Naive thymus-derived CD4-positive, alpha-beta T cell (primary cell): ENCODE data around the gene MPI. TPM values are rescaled to one million over a fixed set of nuclear protein-coding genes. Genes with fewer than 3 reads are reported as not detected.
"Not testable (repeated sequence)": the region's sequence is repeated elsewhere in the genome, so short reads cannot be mapped to it uniquely, and the experiment has no call there.

Source experiments
- ATAC-seq: fragments of 150-1000 bp; cut with Tn5 transposase; 2 replicates; pipeline ENCODE4 v1.10.0; 2021; ENCODE audit warnings: mild to moderate bottlenecking, moderate library complexity
- CTCF ChIA-PET: fragments of 350-600 bp; sonication (Branson Sonifier 250); formaldehyde crosslinking; loops from one replicate; lab custom pipeline; 2021; ENCODE audit warnings: antibody characterized with exemption; lab: Charles Lee
- POLR2A ChIA-PET: fragments of 350-600 bp; sonication (Branson Sonifier 250); formaldehyde crosslinking; loops from one replicate; lab custom pipeline; 2021; ENCODE audit warnings: antibody characterized with exemption, inconsistent platforms; lab: Charles Lee
- DNase-seq, 9 donors: peaks; one replicate each; pipeline versions ENCODE4 v3.0.0 to v3.0.0-alpha.2; 2020 to 2022; ENCODE audit warnings: mixed read lengths in 1 of 9
- H3K27ac ChIP-seq: one replicate; pipeline ENCODE4 v1.7.0; 2013; ENCODE audit warnings: mild to moderate bottlenecking, low read depth, low read length, moderate library complexity
- H3K27me3 ChIP-seq, 2 donors: one replicate each; pipeline ENCODE4 v1.7.0; 2013; ENCODE audit warnings: low read length in 2 of 2, mild to moderate bottlenecking in 2 of 2, moderate library complexity in 2 of 2; ENCODE audit not compliant: control insufficient read depth in 2 of 2, insufficient read depth in 2 of 2
- H3K36me3 ChIP-seq, 3 experiments: 1 replicate in 2 of 3; 2 replicates in 1 of 3; pipeline ENCODE4 v1.7.0; 2013; ENCODE audit warnings: low read length in 3 of 3, mild to moderate bottlenecking in 3 of 3, moderate library complexity in 1 of 3; ENCODE audit not compliant: insufficient read depth in 3 of 3, control insufficient read depth in 2 of 3
- H3K4me1 ChIP-seq, 2 donors: one replicate each; pipeline ENCODE4 v1.7.0; 2013; ENCODE audit warnings: low read length in 2 of 2, mild to moderate bottlenecking in 2 of 2, moderate library complexity in 1 of 2; ENCODE audit not compliant: control insufficient read depth in 2 of 2, insufficient read depth in 2 of 2
- H3K4me3 ChIP-seq: 2 replicates; pipeline ENCODE4 v1.7.0; 2013; ENCODE audit warnings: mild to moderate bottlenecking, low read length
- H3K9me3 ChIP-seq, 3 experiments: 1 replicate in 2 of 3; 2 replicates in 1 of 3; pipeline ENCODE4 v1.7.0; 2013; ENCODE audit warnings: low read length in 3 of 3; ENCODE audit not compliant: control insufficient read depth in 2 of 3
- H3K27ac Mint-ChIP-seq, 9 donors: one replicate each; pipeline ENCODE4 v1.8.0; 2020 to 2022; ENCODE audit warnings: mixed read lengths in 9 of 9, mild to moderate bottlenecking in 8 of 9, moderate library complexity in 5 of 9, inconsistent platforms in 2 of 9
- H3K27me3 Mint-ChIP-seq, 5 donors: one replicate each; pipeline ENCODE4 v1.8.0; 2021 to 2022; ENCODE audit warnings: mixed read lengths in 5 of 5, mild to moderate bottlenecking in 1 of 5
- H3K36me3 Mint-ChIP-seq, 5 donors: one replicate each; pipeline ENCODE4 v1.8.0; 2020 to 2022; ENCODE audit warnings: mixed read lengths in 5 of 5, mild to moderate bottlenecking in 3 of 5, inconsistent platforms in 1 of 5
- H3K4me1 Mint-ChIP-seq, 7 donors: one replicate each; pipeline ENCODE4 v1.8.0; 2020 to 2022; ENCODE audit warnings: mixed read lengths in 7 of 7, mild to moderate bottlenecking in 3 of 7, inconsistent platforms in 1 of 7
- H3K4me3 Mint-ChIP-seq, 10 donors: one replicate each; pipeline ENCODE4 v1.8.0; 2020 to 2022; ENCODE audit warnings: mild to moderate bottlenecking in 10 of 10, mixed read lengths in 10 of 10, moderate library complexity in 6 of 10, inconsistent platforms in 2 of 10
- H3K9me3 Mint-ChIP-seq, 11 donors: one replicate each; pipeline ENCODE4 v1.8.0; 2020 to 2022; ENCODE audit warnings: mixed read lengths in 11 of 11, mild to moderate bottlenecking in 4 of 11, inconsistent platforms in 1 of 11, moderate library complexity in 1 of 11
- intact Hi-C, 2 donors: fragments of 100-400 bp; cut with micrococcal nuclease; formaldehyde crosslinking; loops; one replicate each; pipeline ENCODE4 v1.15.1; 2023
- polyA plus RNA-seq, 2 donors: library from polyadenylated mRNA; unstranded; fragments of 300-500 nt; fragmentation: Illumina TruSeq; gene quantifications; one replicate each; pipeline ENCODE4 v1.2.3, GENCODE V29; 2021
- total RNA-seq, 6 experiments: library from RNA in 5 of 6; stranded (reverse) in 5 of 6; gene quantifications; 1 replicate in 5 of 6; 2 replicates in 1 of 6; pipeline ENCODE4 v1.2.3 and lab custom pipeline; 2021 to 2026

Gene MPI
- total and polyA plus RNA-seq, 7 experiments from 2014 or later: 34.0 to 98.3 (median 89.9) TPM

GRCh38 chr15:74907163-74907870 is 17.5 kb downstream of the MPI start:
- Histone ChIP-seq H3K4me1 (peaks cover 13 to 16% of the 10 kb centered on the region in 2 donors), H3K27me3 (no peaks in the 10 kb centered on the region), H3K27ac (peak overlapping the region; percentile 85), H3K36me3 (peaks cover 0 to 29% (median 0%) of the 10 kb centered on the region in 3 experiments), H3K9me3 (no peaks in the 10 kb centered on the region), H3K4me3 (peak overlapping the region; percentile 72)
- H3K27ac Mint-ChIP-seq: peak overlapping the region; percentile 90 to 98 (median 95)
- intact Hi-C loops: loop anchor here in 1 of 2 donors (2.0 to 5.0 kb wide), 2 partner anchors 43 to 130 kb away; no protein-coding TSS in a partner anchor
- no peaks in the 10 kb centered on the region for H3K9me3 Mint-ChIP-seq
- peaks cover 0 to 12% (median 5%) of the 10 kb centered on the region in 5 donors for H3K36me3 Mint-ChIP-seq
- ChIA-PET CTCF (interaction anchor here (0.7 to 1.7 kb wide), 6 partner anchors 13 to 275 kb away, joined by 3 to 11 read pairs (median 4); no protein-coding TSS in a partner anchor), POLR2A (interaction anchor here (0.6 to 2.9 kb wide), 16 partner anchors 10 to 127 kb away, joined by 3 to 24 read pairs (median 6); partner anchors contain the start of genes COX5A, MPI and ULK3)
- H3K4me3 Mint-ChIP-seq: peak overlapping the region; percentile 93 to 99 (median 98)
- DNase-seq (no peak), ATAC-seq (no peak)
- H3K27me3 Mint-ChIP-seq: no peaks in the 10 kb centered on the region
- peaks cover 22 to 47% (median 35%) of the 10 kb centered on the region in 7 donors for H3K4me1 Mint-ChIP-seq

- POLR2A ChIA-PET: interaction anchor here (1.0 to 2.5 kb wide), 5 partner anchors 9 to 17 kb away, joined by 4 to 9 read pairs (median 7); no protein-coding TSS in a partner anchor
- peaks cover 13 to 16% of the 10 kb centered on the region in 2 donors for H3K4me1 ChIP-seq
- Mint-ChIP-seq H3K9me3 (no peaks in the 10 kb centered on the region), H3K4me3 (peak overlapping the region in 2 of 10 donors; percentile 20 to 34), H3K4me1 (peaks cover 21 to 41% (median 31%) of the 10 kb centered on the region in 7 donors), H3K36me3 (peaks cover 0 to 10% (median 4%) of the 10 kb centered on the region in 5 donors), H3K27ac (peak overlapping the region in 4 of 9 donors; percentile 4 to 67 (median 15)), H3K27me3 (no peaks in the 10 kb centered on the region)
- ATAC-seq (no peak), DNase-seq (no peak)
- CTCF ChIA-PET: interaction anchor here (1.1 kb wide), 1 partner anchor 60 kb away, joined by 3 read pairs; no protein-coding TSS in a partner anchor
- H3K27ac ChIP-seq: no peak overlapping the region
- H3K27me3 ChIP-seq: no peaks in the 10 kb centered on the region
- peaks cover 0 to 23% (median 0%) of the 10 kb centered on the region in 3 experiments for H3K36me3 ChIP-seq
- intact Hi-C loops: loop anchor here in 1 of 2 donors (5.0 kb wide), 1 partner anchor 131 kb away; no protein-coding TSS in a partner anchor
- no peaks in the 10 kb centered on the region for H3K9me3 ChIP-seq
- no peak overlapping the region for H3K4me3 ChIP-seq
Measured at GRCh38 chr15:74908635-74909034, 18.8 kb downstream of the MPI start.

- Histone ChIP-seq H3K4me3 (no peak overlapping the region), H3K27ac (no peak overlapping the region), H3K36me3 (peaks cover 0 to 23% (median 0%) of the 10 kb centered on the region in 3 experiments), H3K9me3 (no peaks in the 10 kb centered on the region), H3K27me3 (no peaks in the 10 kb centered on the region), H3K4me1 (no peaks in the 10 kb centered on the region)
- peak overlapping the region in 1 of 9 donors; percentile 31 for H3K27ac Mint-ChIP-seq
- intact Hi-C loops: no loop called here
- ATAC-seq (no peak), DNase-seq (no peak)
- no peaks in the 10 kb centered on the region for H3K9me3 Mint-ChIP-seq
- no peak overlapping the region for H3K4me3 Mint-ChIP-seq
- POLR2A ChIA-PET: interaction anchor here (0.6 to 1.0 kb wide), 3 partner anchors 8 to 67 kb away, joined by 3 to 4 read pairs (median 3); no protein-coding TSS in a partner anchor
- CTCF ChIA-PET: interaction anchor here (1.4 to 2.6 kb wide), 2 partner anchors 10 to 11 kb away, joined by 3 to 10 read pairs; no protein-coding TSS in a partner anchor
- no peaks in the 10 kb centered on the region for H3K27me3 Mint-ChIP-seq
- peaks cover 0 to 6% (median 0%) of the 10 kb centered on the region in 7 donors for H3K4me1 Mint-ChIP-seq
- H3K36me3 Mint-ChIP-seq: peaks cover 0 to 12% (median 6%) of the 10 kb centered on the region in 5 donors
Measured at GRCh38 chr15:74913041-74913440, 23.2 kb downstream of the MPI start.

GRCh38 chr15:74913799-74914198 is 24.0 kb downstream of the MPI start:
- H3K9me3 ChIP-seq, H3K27me3 Mint-ChIP-seq, H3K4me3 ChIP-seq, H3K4me1 ChIP-seq, intact Hi-C loops, H3K9me3 Mint-ChIP-seq, H3K4me1 Mint-ChIP-seq, H3K4me3 Mint-ChIP-seq, ATAC-seq, DNase-seq, H3K27ac ChIP-seq, H3K27me3 ChIP-seq: not testable (repeated sequence)
- peaks cover 0 to 31% (median 4%) of the 10 kb centered on the region in 3 experiments for H3K36me3 ChIP-seq
- CTCF ChIA-PET: interaction anchor here (0.6 to 2.6 kb wide), 2 partner anchors 10 to 12 kb away, joined by 3 to 10 read pairs; no protein-coding TSS in a partner anchor
- Mint-ChIP-seq H3K36me3 (peaks cover 3 to 18% (median 8%) of the 10 kb centered on the region in 5 donors), H3K27ac (peak overlapping the region in 1 of 9 donors; percentile 34)
- POLR2A ChIA-PET: interaction anchor here (1.0 kb wide), 1 partner anchor 9 kb away, joined by 3 read pairs; no protein-coding TSS in a partner anchor

- Histone ChIP-seq H3K4me1 (no peaks in the 10 kb centered on the region), H3K9me3 (no peaks in the 10 kb centered on the region), H3K36me3 (peaks cover 0 to 64% (median 19%) of the 10 kb centered on the region in 3 experiments), H3K4me3 (no peak overlapping the region), H3K27ac (no peak overlapping the region), H3K27me3 (no peaks in the 10 kb centered on the region)
- Mint-ChIP-seq H3K27ac (no peak overlapping the region), H3K9me3 (no peaks in the 10 kb centered on the region), H3K27me3 (no peaks in the 10 kb centered on the region), H3K4me1 (peaks cover 0 to 3% (median 0%) of the 10 kb centered on the region in 7 donors), H3K36me3 (peaks cover 8 to 32% (median 20%) of the 10 kb centered on the region in 5 donors), H3K4me3 (no peak overlapping the region)
- no peak for ATAC-seq
- ChIA-PET CTCF (interaction anchor here (0.6 to 0.7 kb wide), 2 partner anchors 35 to 133 kb away, joined by 3 to 5 read pairs; no protein-coding TSS in a partner anchor), POLR2A (interaction anchor here (0.9 kb wide), 1 partner anchor 9 kb away, joined by 4 read pairs; no protein-coding TSS in a partner anchor)
- intact Hi-C loops: no loop called here
- no peak for DNase-seq
Measured at GRCh38 chr15:74917676-74918075, 27.8 kb downstream of the MPI start.

- peaks cover 0 to 72% (median 19%) of the 10 kb centered on the region in 3 experiments for H3K36me3 ChIP-seq
- ChIA-PET CTCF (interaction anchor here (0.6 kb wide), 1 partner anchor 13 kb away, joined by 3 read pairs; no protein-coding TSS in a partner anchor), POLR2A (interaction anchor here (1.0 kb wide), 1 partner anchor 149 kb away, joined by 3 read pairs; no protein-coding TSS in a partner anchor)
- H3K4me1 Mint-ChIP-seq: peaks cover 0 to 7% (median 0%) of the 10 kb centered on the region in 7 donors
- no peak overlapping the region for H3K4me3 ChIP-seq
- no peaks in the 10 kb centered on the region for H3K4me1 ChIP-seq
- no peak overlapping the region for H3K4me3 Mint-ChIP-seq
- ATAC-seq (no peak), DNase-seq (no peak)
- H3K27ac Mint-ChIP-seq: no peak overlapping the region
- H3K27me3 Mint-ChIP-seq: no peaks in the 10 kb centered on the region
- H3K9me3 Mint-ChIP-seq: no peaks in the 10 kb centered on the region
- intact Hi-C loops: no loop called here
- H3K9me3 ChIP-seq: no peaks in the 10 kb centered on the region
- no peak overlapping the region for H3K27ac ChIP-seq
- H3K27me3 ChIP-seq: no peaks in the 10 kb centered on the region
- H3K36me3 Mint-ChIP-seq: peaks cover 8 to 35% (median 22%) of the 10 kb centered on the region in 5 donors
Measured at GRCh38 chr15:74920456-74920855, 30.6 kb downstream of the MPI start.
